Mucosa of rectum (tissue), 2 donors: ENCODE measurements around the gene EIF2B4.
"Not testable (repeated sequence)": the region's sequence is repeated elsewhere in the genome, so short reads cannot be mapped to it uniquely, and the experiment has no call there.

ENCODE experiments used
- H3K27ac ChIP-seq, 2 donors: one replicate each; pipeline ENCODE4 v1.7.0; 2013; ENCODE audit warnings: inconsistent platforms in 2 of 2, low read depth in 2 of 2, low read length in 2 of 2
- H3K27me3 ChIP-seq, 2 donors: one replicate each; pipeline ENCODE4 v1.7.0; 2013; ENCODE audit warnings: low read length in 2 of 2; ENCODE audit not compliant: control insufficient read depth in 2 of 2, insufficient read depth in 2 of 2
- H3K36me3 ChIP-seq, 2 donors: one replicate each; pipeline ENCODE4 v1.7.0; 2013; ENCODE audit warnings: low read length in 2 of 2; ENCODE audit not compliant: control insufficient read depth in 2 of 2, insufficient read depth in 2 of 2
- H3K4me1 ChIP-seq, 2 donors: one replicate each; pipeline ENCODE4 v1.7.0; 2013; ENCODE audit warnings: low read length in 2 of 2, mild to moderate bottlenecking in 1 of 2; ENCODE audit not compliant: control insufficient read depth in 2 of 2, insufficient read depth in 2 of 2
- H3K4me3 ChIP-seq, 2 donors: one replicate each; pipeline ENCODE4 v1.7.0; 2013; ENCODE audit warnings: low read length in 2 of 2
- H3K9ac ChIP-seq, 2 donors: one replicate each; pipeline ENCODE4 v1.7.0; 2013; ENCODE audit warnings: low read length in 2 of 2, low read depth in 1 of 2, mild to moderate bottlenecking in 1 of 2
- H3K9me3 ChIP-seq, 2 donors: one replicate each; pipeline ENCODE4 v1.7.0; 2013; ENCODE audit warnings: low read length in 2 of 2; ENCODE audit not compliant: control insufficient read depth in 2 of 2
- donor health status: healthy.
- donor health status: Normal muscosa, but diverticular disease.

Gene EIF2B4

DNA sequence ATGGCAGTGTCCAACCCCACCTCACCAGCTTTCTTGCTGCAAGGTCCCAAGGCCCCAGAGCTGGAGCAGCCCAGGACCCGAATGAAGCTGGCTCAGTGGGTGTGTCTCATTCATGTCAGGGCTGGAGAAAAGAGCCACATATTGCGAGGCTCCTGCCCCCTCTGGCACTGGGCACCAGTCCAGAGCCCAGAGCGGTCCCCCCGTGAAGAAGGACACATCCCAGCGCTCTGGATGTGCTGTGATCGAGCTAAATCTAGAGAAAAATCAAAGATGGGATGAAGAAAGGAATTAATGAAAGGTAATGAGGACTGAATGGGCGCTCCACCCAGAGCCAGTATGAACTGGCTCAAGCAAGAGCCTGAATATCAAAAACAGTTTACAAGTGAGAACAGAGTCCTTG lies 34.0 kb downstream of the EIF2B4 start:
- no peak overlapping the region for H3K4me3 ChIP-seq
- no peak overlapping the region for H3K27ac ChIP-seq
- no peak overlapping the region for H3K9ac ChIP-seq
- H3K4me1 ChIP-seq = no peaks in the 10 kb centered on the region
- no peaks in the 10 kb centered on the region for H3K27me3 ChIP-seq
- H3K36me3 ChIP-seq = peaks cover 59 to 63% of the 10 kb centered on the region in 2 donors
- H3K9me3 ChIP-seq = no peaks in the 10 kb centered on the region

DNA sequence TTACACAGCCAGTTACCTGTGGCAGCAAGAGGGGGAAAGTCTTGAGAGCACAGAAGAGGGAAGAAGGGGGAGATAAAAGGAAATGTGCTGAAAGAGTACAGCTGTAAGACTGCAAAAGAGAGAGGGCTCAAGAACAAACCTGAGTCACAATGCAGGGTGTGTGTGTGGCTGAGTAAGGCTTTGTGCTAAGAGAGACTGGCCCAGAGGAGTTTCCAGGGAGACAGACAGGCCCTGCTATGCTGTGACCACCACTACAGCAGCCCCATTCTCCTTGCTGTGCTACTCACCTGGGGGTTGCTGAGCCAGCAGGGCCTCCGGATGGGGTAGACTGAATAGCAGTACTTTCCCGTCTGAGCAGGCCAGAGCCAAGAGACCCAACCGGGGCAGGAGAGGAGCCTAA lies 34.8 kb downstream of the EIF2B4 start:
- H3K4me1 ChIP-seq = no peaks in the 10 kb centered on the region
- H3K9ac ChIP-seq = no peak overlapping the region
- H3K36me3 ChIP-seq = peaks cover 58 to 68% of the 10 kb centered on the region in 2 donors
- no peak overlapping the region for H3K4me3 ChIP-seq
- H3K27ac ChIP-seq = no peak overlapping the region
- H3K9me3 ChIP-seq = no peaks in the 10 kb centered on the region
- H3K27me3 ChIP-seq = no peaks in the 10 kb centered on the region

DNA sequence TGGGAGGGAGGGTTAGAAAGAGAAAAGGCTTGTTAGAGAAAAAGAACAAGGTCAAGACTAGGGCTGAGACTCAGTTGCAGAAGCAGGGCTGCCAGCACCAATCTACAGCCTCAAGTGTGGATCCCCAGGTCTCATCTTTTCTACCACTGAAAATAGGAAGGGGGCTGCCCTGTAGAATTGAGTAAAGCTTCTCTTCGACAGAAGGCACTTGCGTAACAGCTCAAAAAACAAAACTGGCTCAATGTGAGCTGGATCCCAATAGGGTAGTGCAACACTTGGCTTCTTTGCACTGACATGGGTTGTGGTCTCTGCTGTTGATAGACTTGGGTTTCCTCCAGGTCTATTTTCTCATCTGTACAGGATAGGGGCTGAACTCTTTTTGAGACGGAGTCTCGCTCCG lies 45.4 kb downstream of the EIF2B4 start:
- Histone ChIP-seq H3K9me3 (no peaks in the 10 kb centered on the region), H3K4me3 (no peak overlapping the region), H3K9ac (no peak overlapping the region), H3K36me3 (peaks cover 25 to 33% of the 10 kb centered on the region in 2 donors), H3K4me1 (peaks cover 15 to 23% of the 10 kb centered on the region in 2 donors), H3K27me3 (no peaks in the 10 kb centered on the region), H3K27ac (no peak overlapping the region)

DNA sequence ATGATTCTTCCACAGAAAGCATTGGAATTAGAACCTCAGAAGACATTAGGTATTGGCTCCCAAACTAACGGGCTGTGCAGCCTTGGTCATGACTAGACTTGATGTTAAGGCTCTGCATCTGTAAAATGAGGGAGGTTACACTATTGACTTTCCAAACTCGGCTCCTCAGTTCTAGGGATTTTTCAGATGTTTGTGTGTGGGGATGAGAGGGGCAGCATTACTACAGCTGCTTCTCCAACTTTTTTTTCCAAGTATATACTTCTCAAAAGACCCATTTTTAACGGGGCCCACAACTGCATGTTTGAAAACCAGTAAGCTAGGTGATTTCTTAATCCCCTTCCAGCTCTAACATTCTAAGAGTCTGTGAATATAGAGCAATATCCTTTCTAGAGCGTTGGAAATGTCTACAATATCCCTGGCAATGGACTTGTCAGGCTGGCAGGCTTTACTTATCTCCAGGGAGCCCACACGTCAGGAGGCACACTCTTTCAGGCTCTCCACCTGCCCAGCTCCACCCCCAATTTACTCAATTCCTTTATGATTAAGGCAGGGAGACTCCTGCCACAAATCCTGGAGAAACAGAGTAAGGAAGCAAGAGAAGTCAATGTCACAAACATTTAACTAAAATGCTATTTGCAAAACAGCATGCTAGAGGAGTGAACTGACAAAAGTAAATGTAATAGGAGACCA lies 46.4 kb downstream of the EIF2B4 start:
- Histone ChIP-seq H3K4me1 (peaks cover 15 to 23% of the 10 kb centered on the region in 2 donors), H3K4me3 (peak overlapping the region; percentile 67 to 99), H3K27ac (peak overlapping the region; percentile 84 to 89), H3K36me3 (peaks cover 19 to 23% of the 10 kb centered on the region in 2 donors), H3K27me3 (no peaks in the 10 kb centered on the region), H3K9me3 (no peaks in the 10 kb centered on the region), H3K9ac (peak overlapping the region; percentile 97)

DNA sequence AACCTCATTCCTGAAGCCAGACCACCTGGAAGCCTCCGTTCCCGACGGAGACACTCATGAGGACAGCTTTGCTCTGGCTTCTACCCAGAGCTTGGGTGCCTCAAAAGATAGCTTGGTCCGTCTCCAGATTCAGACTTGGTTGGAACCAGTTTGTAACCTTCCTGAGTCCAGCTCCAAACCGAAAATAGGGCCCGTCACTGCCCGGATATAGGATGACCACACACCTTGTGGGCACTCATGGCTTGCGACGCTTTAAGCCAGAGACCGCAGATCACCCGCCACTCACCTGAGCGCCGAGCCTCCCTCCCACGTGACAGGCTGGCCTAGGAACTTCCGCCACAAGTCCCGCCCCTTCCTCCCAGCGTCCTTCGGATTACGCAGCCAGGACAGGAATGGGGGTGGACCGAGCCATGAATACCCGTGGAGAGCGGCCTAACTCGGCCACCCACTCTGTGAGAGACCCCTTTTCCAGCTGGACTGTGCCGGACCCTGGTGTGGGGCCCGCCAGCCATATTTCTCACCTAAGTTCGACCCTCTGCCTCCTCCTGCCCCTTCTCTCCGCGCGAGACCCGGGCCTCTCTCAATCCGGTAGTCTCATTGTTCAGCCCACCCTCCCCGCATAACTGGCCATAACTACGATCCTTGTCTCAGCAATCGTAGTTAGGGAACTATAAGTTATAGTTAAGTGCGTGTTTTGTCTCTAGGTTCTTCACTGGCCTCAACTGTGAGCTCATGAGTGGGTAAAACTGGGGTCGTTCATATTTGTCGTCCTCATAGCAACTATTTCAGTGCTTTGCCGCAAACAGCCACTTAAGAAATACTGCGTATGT lies 47.2 kb downstream of the EIF2B4 start, which contains the start of gene MPV17:
Gene MPV17 (minus strand): TSS at position 332 of the 830 bp plus-strand sequence. CDS start 580 bp downstream, outside the sequence.
- Histone ChIP-seq H3K4me1 (peaks cover 15 to 23% of the 10 kb centered on the region in 2 donors), H3K4me3 (peak within 1 kb of the TSS; percentile 67 to 99), H3K36me3 (peaks cover 11 to 16% of the 10 kb centered on the region in 2 donors), H3K27ac (peak within 1 kb of the TSS; percentile 84 to 89), H3K9ac (peak within 1 kb of the TSS; percentile 97), H3K9me3 (no peaks in the 10 kb centered on the region), H3K27me3 (no peaks in the 10 kb centered on the region)

DNA sequence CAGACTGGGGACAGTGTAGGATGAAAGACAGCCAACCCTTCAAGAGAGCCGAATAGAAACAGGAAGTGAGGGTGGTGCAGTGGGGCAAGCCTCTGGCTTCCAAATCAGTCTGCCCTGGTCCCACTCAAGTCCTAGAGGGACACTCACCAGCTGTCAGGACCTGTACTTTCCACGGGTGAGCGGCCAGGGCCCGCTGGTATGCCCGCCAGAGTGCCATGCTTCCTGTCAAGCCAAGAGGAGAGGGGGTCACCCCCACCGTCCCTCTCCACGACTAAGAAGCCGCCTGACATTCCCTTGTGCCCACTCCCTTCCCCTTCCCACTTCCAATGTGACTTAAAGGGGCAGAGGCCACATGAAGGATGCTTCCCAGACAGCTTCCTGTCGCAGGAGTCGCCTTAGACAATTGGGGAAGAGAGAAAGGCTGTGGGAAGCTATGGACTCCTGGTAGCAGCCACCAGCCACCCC lies 47.8 kb downstream of the EIF2B4 start:
- Histone ChIP-seq H3K36me3 (peaks cover 7 to 13% of the 10 kb centered on the region in 2 donors), H3K9me3 (no peaks in the 10 kb centered on the region), H3K4me3 (peak overlapping the region; percentile 67 to 99), H3K9ac (peak overlapping the region; percentile 97), H3K27me3 (no peaks in the 10 kb centered on the region), H3K4me1 (peaks cover 15 to 23% of the 10 kb centered on the region in 2 donors), H3K27ac (peak overlapping the region; percentile 84 to 89)

DNA sequence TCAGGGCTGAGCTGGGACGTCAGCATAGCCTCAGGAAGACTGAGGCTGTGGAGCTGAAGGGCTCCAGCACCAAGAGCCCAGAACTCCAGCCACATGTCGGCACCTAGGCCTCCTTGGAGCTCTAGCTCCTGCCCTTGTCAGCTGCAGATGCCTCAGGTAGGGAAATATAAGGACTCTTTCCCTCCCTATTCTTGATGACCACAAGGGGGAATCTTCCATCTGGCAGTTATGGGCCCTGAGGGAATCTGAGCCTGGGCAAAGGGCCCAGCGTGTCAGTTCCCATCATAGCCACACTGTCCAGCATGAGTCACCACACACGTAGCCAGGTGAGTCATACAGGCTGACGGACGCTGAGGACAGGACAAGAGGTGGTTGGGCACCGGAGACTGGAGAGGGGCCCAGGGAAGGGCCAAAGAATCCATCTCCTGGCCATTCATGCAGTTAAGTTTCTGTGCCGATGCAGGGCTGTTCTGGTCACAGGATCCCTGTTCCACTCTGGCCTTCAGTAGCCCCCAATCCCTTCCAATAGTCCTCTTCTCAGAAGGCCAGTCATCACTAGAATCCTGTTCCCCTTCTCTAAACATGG lies 49.1 kb downstream of the EIF2B4 start:
- no peak overlapping the region for H3K27ac ChIP-seq
- H3K4me1 ChIP-seq = peaks cover 15 to 23% of the 10 kb centered on the region in 2 donors
- H3K36me3 ChIP-seq = peaks cover 2 to 12% of the 10 kb centered on the region in 2 donors
- no peaks in the 10 kb centered on the region for H3K27me3 ChIP-seq
- H3K9me3 ChIP-seq = no peaks in the 10 kb centered on the region
- no peak overlapping the region for H3K9ac ChIP-seq
- no peak overlapping the region for H3K4me3 ChIP-seq

DNA sequence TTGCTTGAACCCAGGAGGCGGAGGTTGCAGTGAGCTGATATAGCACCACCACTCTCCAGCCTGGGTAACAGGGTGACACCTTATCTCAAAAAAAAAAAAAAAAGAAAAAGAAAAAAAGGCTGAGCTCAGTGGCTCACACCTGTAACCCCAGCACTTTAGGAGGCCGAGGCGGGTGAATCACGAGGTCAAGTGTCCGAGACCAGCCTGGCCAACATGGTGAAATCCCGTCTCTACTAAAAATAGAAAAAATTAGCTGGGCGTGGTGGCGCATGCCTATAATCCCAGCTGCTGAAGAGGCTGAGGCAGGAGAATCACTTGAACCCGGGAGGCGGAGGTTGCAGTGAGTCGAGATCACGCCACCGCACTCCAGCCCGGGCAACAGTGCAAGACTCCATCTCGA lies 50.3 kb downstream of the EIF2B4 start:
- not testable (repeated sequence) for H3K9ac ChIP-seq, H3K9me3 ChIP-seq, H3K4me3 ChIP-seq, H3K27ac ChIP-seq, H3K27me3 ChIP-seq
- Histone ChIP-seq H3K4me1 (peaks cover 15 to 23% of the 10 kb centered on the region in 2 donors), H3K36me3 (peaks cover 0 to 12% of the 10 kb centered on the region in 2 donors)

DNA sequence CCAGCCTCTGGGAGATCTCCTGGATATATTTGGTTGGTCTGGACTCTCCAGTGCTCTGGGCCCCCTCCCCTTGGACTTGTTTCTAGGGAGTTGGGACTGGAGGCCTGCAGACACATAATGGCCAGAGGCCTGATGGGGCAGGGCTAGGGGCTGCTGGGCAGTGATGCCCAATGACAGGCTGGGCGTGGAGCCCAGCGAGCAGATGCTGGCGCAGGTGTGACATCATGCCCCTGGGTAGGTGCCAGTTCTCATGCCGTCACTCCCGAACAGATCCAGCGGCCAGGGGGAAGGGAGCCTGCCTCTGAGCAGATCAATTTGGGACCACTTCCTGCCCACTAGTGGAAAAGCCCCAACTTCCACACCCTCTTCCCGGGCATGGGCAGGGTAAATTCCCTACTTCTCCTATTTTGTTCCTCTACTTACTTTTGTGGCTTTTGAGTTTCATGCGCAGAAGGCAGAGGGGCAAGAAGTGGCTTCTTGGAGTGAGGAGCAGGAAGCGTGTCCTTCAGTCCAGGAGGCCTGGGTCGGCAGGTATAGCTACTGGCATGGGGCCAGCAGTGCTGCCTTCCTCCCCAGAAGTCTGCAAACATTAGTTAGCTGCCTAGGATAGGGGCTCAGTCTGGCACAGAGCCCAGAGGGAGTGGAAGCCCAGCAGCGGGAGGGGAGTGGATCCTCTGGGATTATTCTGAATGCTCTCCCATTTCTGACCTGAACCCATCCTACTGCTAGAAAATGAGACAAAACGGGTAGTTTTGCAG lies 53.3 kb downstream of the EIF2B4 start:
- Histone ChIP-seq H3K4me1 (peaks cover under 1 to 5% of the 10 kb centered on the region in 2 donors), H3K9me3 (no peaks in the 10 kb centered on the region), H3K36me3 (peaks cover 0 to 15% of the 10 kb centered on the region in 2 donors), H3K27me3 (no peaks in the 10 kb centered on the region), H3K27ac (no peak overlapping the region), H3K9ac (no peak overlapping the region), H3K4me3 (no peak overlapping the region)
